RPMI8226 (cell line): ENCODE results near the gene CHKB.

Source experiments
- DNase-seq: peaks from one replicate; pipeline ENCODE4 v3.0.0-alpha.2; 2015

Gene CHKB

DNA sequence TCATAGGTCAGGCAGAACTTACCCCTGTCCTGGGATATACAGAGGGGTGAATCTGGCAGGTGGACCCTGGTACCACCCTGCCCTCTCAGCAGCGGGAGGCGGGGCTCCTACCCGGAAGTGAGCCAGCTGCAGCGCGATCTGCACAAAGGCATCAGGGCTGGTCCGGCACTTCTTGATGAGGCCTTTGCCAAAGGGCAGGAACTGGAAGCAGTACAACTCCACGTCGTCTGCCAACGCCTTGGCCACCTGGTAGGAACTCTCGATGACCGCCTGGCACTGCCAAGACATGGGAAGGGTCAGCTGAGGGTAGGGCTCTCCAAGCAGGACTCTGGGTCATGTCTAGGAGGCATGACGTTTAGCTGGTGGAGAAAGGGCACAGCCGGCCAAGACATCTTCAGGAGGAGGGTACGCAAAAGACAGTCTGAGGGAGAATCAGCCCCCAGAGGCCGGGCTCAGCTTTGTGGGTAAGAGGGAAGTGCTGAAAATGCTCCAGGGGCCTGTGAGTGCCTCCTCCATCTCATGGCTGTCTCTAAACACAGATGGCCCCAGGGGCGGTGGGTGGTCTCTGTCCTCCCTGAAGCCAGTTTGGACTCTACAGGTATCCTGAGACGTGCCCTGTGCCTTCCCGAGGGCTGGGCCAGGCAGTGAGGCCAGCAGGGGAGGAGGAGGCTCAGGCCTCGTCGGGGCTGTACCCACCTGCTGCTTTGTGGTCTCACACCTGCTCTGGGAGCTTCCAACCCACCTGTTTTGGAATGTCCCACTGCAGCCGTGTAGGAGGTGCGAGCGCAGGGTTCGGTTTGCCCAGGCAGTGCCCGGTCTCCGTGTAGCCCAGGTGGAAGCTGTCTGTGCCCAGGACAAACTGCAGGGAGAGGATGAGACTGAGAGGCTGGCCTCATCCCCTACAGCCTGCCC lies 11.1 kb downstream of the CHKB start:
- DNase-seq: no peak

DNA sequence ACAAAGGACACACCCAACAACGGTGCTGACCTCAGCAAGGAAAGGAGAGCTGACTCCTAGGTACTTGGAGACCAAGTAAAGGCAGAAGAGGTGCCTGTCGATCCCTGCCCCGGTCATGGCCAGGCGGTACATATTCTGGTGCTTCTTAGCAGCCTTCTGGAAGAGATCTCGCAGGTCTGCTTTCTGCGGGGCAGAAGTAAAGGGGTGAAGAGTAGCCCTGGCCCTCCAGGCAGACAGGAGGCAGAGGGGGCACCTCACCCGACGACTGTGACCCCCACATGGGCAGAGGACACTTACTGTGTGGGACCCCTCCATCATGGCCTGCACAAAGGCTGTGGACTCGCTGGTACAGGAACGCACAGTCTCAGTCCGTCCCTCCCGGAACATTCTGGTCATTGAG lies 11.8 kb downstream of the CHKB start:
- no peak for DNase-seq

GRCh38 chr22:50569896-50570535 lies 12.6 kb downstream of the CHKB start:
- no peak for DNase-seq

- DNase-seq: no peak
Observed at GRCh38 chr22:50569041-50569459, 13.6 kb downstream of the CHKB start.

DNA sequence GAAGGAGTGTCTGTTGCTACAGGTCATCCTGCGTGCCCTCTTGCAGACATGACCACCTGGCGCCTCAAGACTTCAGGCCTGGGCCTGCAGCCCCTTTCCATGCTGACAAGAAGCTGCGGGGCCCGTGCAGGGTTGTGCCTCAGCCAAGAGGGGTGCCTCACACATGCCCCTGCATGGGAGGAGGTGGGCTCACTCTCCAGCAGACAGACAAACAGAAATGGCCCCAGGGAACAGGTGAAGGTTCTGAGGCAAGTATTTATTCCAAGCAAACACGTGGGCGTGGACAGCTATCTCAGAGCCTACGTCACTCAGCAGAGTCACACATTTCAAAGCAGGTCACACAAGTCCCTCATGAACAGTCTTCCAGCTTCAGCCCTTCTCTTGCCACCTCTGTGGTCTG lies 14.0 kb downstream of the CHKB start:
- DNase-seq: no peak

- DNase-seq: no peak
Observed at GRCh38 chr22:50567721-50568252, 14.9 kb downstream of the CHKB start.

DNA sequence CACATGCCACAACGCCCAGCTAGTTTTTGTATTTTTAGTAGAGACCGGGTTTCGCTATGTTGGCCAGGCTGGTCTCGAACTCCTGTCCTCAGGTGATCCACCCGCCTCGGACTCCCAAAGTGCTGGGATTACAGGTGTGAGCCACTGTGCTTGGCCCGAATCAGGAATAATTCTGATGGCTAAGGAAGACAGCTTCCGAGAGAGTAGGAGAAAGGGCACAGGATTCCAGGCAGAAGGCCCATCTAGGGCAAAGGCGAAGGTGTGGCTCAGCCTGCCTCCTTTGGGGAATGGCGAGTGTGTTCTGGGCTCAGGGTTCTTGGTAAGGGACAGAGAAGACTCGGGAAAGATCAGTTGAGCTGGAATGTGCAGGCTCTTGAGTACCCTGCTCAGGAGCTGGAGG lies 18.4 kb downstream of the CHKB start:
- DNase-seq: no peak

GRCh38 chr22:50563413-50564160 lies 19.1 kb downstream of the CHKB start:
- DNase-seq: peak; percentile 16

DNA sequence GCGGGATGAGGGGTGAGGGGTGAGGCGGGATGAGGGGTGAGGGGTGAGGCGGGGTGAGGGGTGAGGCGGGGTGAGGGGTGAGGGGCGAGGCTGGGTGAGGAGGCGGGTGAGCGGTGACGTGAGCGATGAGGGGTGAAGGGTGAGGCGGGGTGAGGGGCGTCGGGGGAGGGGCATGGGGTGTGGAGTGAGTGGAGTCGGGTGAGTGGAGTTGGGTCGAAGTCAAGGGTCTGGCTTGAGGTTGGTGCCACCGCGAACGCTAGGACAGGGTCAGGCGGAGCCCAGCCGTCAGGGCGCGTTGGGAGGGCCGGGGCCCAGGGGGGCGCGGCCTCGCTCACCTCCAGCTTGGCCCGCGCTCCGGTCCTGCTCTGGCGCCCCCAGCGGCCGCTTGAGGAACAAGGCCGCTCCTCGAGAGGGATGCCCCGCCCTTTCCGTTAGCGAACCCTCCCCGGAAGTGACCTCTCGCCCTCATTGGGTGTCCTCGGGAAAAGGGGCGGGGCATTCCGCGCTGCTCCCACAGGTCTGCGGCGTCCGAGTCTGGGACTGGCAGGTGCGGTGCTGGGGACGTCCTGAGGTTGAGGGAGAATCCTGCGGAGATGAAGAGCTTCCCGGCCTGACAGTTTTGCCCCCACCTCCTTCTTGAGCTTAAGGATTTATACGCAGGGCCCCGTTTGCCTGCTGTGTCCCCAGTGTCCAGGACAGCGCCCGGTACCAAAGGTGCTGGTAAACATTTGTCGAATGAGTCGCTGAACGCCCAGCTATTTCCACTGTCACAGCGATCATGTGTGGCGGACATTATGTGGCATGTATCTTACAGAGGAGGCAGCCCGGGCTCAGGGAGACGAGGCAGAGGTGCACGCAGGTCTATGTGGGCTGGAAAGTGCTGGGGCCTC lies 19.9 kb downstream of the CHKB start, which contains the start of gene SYCE3:
Gene SYCE3, minus strand, starts transcription at position 397 of the 890 bp plus-strand sequence. CDS start 6,514 bp downstream, outside the sequence.
- peak; percentile 99 for DNase-seq

DNA sequence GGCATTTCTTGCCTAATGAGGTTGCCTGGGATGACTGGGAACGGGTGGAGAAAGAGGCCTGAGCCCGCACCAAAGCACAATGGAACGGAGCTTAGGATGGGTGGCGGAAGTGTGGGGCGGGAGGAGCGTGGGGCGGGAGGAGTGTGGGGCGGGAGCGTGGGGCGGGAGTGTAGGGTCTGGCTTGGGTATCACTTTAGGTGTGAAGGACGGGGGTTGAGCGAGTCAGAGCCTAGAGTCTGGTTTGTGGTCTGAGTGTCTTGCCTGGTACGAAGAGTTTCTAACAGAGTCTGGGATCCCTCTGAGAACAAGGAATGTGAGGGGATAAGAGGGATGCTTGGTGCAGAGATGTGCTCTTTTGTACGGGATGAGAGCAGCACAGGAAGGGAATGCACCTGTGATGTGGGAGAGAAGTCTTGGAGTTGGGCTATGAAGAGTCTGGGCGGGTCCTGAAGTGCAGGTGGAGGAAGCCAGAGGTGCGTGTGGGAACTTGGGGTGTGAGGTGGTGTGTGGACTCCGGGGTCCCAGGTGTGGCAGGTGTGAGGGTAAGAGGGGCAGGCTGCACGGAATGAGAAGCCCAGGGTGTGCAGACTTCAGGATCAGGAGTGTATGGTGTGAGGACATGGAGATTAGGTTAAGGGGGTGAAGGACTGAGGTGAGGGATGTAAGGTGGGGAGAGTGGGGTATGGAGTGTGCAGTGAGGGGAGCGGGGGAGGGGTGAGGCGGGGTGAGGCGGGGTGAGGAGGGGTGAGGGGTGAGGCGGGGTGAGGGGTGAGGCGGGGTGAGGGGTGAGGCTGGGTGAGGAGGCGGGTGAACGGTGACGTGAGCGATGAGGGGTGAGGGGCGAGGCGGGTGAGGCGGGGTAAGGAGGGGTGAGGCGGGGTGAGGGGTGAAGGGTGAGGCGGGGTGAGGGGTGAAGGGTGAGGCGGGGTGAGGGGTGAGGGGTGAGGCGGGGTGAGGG lies 21.0 kb downstream of the CHKB start:
- DNase-seq: no peak

DNA sequence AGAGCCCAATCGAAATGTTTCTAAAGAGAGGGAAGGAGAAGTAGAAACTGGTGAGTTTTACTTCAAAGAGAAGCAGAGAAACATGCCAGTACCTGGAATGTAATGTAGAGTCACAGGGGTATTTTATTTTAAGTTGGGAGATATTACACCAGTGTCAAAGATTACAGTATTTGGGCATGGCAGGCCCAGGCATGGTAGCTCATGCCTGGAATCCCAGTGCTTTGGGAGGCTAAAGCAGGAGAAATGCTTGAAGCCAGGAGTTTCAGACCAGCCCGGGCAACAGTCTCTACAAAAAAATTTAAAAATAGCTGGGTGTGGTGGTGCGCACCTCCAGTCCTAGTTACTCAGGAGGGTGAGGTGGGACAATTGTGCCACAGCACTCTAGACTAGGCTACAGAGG lies 22.6 kb downstream of the CHKB start:
- no peak for DNase-seq

GRCh38 chr22:50556703-50557102 lies 25.9 kb downstream of the CHKB start:
- DNase-seq: no peak

DNA sequence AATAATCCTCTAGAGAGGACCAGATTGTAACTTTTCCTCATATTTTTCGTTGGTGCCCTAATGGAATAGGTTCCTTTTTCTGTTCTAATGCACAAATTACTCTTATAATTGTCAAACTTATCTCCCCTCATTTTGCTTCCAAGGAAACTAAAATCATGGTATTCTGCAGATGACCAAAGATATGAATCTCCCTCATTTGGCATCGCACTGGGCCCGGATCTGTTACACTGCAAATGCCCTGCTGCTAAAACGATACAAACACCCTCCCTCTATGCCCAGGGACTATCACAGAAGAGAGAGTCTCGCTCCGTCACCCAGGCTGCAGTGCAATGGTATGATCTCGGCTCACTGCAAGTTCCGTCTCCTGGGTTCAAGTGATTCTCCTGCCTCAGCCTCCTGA lies 29.3 kb downstream of the CHKB start:
- no peak for DNase-seq

GRCh38 chr22:50551160-50551752 lies 31.4 kb downstream of the CHKB start:
- DNase-seq: no peak

DNA sequence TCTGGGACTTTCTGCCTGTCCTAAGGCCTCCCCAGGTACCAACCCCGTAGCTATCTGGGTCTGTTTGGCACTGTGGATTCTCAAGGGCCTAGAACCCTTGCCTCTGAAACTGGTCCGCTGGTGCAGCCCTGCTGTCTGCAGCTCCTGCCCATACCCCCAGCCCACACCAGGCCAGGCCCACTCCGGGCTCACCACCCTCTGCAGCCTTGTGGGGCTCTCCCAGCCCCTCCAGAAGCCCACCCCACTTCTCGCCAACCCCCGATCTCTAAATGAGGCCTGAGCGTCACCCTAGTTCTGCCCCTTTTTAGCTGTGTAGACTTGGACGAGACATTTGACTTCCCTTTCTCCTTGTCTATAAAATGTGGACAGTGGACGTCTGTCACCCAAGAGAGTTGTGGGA lies 32.3 kb downstream of the CHKB start:
- DNase-seq: no peak

DNA sequence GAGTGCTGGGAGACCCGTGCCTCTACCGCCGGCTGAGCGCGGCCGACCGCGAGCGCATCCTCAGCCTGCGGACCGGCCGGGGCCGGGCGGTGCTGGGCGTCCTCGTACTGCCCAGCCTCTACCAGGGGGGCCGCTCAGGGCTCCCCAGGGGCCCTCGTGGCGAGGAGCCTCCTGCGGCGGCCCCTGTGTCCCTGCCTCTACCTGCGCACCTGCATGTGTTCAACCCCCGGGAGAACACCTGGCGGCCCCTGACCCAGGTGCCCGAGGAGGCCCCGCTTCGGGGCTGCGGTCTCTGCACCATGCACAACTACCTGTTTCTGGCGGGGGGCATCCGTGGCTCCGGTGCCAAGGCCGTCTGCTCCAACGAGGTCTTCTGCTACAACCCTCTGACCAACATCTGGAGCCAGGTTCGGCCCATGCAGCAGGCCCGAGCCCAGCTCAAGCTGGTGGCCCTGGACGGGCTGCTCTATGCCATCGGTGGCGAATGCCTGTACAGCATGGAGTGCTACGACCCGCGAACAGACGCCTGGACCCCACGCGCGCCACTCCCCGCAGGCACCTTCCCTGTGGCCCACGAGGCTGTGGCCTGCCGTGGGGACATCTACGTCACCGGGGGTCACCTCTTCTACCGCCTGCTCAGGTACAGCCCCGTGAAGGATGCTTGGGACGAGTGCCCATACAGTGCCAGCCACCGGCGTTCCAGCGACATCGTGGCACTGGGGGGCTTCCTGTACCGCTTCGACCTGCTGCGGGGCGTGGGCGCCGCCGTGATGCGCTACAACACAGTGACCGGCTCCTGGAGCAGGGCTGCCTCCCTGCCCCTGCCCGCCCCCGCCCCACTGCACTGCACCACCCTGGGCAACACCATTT lies 33.5 kb downstream of the CHKB start:
- DNase-seq: no peak

DNA sequence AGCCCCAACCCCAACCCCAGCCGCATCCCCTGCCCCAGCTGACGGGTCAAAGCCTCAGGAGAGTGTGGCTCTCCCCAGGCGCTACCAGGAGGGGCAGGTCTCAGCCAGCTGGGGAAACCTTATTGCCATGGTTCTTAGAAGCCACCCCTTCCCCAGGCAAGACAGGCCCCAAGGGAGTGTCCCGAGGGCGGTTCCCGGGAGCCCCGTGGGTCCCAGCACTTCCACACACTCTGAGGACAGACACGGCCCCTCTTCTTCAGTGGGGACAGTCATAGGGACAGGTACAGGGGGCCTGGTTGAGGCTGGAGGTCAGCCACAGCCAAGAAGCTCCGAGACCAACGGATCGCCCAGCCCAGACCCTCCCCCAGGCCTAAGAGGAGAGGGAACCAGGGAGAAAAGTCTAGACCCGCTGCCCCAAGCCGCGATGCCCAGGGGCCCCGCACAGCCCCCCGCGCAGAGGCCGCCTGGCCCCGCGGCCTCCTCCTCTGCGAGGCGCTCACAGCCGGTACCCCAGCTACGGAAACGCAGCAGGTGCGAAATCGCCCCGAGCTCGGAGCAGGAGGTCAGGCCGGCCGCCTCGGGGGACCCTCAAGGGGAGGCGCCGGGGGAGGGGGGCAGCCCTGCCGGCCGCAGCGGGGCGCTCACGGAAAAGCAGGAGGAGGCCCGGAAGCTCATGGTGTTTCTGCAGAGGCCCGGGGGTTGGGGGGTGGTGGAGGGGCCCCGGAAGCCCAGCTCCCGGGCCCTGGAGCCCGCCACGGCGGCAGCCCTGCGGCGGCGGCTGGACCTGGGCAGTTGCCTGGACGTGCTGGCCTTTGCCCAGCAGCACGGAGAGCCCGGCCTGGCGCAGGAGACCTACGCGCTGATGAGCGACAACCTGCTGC lies 34.4 kb downstream of the CHKB start:
- no peak for DNase-seq

- no peak for DNase-seq
Observed at GRCh38 chr22:50547263-50547985, 35.2 kb downstream of the CHKB start.
